ENCODE measurements around the gene FOCAD.

FOCAD gene

DNA sequence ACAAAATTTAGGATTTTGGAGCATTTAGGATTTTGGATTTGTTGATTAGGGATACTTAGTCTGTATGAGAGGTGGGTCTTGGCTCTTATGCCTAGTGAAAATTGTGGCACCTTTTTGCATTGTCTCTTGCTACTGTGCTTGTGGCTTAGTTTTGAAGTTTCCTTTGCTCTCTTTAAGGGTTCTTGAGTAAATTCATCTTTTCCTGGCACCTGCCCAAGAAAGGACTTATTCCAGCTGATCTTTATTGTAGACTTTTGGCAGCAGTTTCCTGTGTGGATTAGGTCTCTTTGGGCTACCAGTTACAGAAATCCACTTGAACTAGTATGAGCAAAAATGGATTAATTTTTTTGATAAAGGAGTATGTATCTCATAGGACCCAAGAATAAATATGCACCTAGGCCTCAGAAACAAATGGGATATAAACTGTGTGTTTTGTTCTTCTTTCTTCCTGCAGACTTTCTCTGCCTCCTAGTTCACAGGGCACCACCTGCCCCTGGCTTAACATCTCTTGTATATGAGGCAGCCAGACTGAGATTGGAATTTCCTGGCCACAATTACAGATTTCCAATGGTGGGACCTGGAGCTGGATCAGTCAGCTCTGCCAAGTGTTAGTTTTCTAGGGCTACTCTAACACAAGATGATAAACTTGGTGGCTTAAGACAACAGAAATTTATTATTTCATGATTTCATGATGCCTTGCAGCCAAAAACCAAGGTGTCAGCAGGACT lies 44.6 kb downstream of the FOCAD start:
- no peak for DNase-seq
- intact Hi-C loops (cut with DNase I) = no loop called here

DNA sequence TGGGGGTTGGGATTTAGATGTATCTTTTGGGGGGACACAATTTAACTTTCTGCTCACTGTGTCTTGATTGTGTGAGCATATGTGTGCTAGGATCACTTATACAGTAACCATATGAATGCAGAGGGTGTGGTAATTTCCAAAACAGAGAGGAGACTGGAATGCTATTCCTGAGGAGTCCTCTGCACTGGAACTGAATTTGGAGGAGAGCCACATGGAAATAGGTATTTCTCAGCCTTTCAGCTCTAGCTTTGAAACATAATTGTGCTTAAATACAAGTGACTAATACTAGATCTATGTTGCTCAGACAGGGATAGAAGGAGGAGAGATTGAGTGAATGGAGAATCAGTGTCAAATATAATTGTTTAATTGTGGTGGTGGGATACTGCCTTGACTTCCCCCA lies 45.5 kb downstream of the FOCAD start:
- no peak for DNase-seq
- intact Hi-C loops (cut with DNase I) = no loop called here

DNA sequence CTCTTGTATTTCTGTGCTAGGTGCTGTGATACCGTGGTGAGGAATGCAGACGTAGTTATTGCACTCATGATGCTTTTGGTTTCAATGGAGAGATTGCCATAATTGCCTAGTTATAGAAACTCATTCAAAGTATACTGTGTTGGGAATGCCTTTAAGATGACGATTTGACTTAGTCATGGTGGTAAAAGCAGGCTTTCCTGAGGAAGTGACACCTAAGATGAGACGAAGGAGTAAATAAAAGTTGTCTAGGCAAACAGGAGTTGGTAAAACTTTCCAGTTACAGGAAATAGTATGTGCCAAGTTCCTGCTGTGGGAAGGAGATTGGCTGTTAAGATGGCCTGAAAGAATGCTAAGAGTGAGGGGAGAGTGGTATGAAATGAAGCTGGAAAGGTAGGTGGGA lies 48.1 kb downstream of the FOCAD start:
- no peak for DNase-seq
- intact Hi-C loops (cut with DNase I) = no loop called here

DNA sequence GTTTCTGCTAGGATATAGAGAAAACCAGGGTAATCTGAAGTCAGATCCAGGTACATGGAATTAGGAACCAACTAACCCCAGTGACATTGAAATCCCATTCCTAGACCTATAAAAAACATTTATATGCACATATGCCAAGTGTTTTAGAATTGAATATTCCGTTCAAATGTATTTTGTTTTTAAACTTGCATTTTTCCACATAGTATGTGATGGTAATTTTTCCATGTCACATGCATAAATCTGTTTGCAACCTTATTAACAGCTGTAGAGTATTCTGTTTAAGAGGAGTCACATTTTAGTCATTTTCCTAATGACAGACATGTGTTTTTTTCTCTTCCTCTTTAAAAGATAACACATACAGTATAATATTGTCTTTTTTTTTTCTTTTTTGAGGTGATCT lies 50.2 kb downstream of the FOCAD start:
- intact Hi-C loops (cut with DNase I) = no loop called here
- no peak for DNase-seq

DNA sequence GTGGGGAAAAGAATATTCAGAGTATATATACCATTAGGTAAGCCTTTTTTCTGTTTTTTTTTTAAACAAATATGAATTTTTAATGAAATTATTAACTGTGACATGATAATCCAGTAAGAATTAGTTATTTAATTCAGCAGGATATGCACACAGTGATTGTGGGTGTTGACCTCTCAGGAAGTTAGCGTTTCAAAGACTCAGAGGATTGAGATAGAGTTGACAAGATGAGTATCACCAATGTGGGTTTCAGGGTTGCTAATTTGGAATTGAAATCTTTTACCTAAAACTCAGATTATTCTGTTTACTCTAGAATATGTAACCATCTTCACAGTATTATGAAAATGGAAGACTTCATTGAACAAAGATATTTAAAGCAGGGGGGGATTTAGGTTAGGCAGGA lies 56.2 kb downstream of the FOCAD start:
- intact Hi-C loops (cut with DNase I) = no loop called here
- no peak for DNase-seq

DNA sequence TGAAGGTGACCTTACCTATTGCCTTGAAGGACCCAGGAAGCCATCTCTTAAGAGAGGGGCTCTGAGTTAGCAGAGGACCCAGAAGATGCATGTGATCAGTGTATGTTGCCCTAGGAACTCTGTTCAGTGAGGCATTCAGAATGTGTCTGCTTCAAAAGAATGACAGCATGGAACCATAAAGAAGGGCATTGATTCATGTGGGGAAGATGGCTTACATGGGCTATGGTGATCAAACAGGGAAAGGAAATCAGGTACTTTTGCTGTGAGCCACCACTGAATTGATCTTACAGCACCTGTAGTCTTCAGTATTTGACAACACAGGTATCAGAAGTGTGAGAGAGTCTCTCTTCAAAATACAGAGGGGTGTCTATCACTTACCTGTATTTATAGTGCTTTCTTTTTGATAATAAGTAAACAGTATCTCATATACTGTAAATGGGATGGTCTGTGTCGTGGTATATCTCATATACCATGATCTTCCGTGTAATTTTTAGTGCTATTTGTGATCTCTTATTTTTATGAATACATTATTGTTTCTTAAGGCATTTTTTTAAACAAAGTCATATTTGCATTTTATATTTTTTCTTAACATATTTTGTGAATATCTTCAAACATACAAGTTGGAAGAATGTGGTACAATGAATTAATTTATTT lies 57.0 kb downstream of the FOCAD start:
- no peak for DNase-seq
- intact Hi-C loops (cut with DNase I) = no loop called here

DNA sequence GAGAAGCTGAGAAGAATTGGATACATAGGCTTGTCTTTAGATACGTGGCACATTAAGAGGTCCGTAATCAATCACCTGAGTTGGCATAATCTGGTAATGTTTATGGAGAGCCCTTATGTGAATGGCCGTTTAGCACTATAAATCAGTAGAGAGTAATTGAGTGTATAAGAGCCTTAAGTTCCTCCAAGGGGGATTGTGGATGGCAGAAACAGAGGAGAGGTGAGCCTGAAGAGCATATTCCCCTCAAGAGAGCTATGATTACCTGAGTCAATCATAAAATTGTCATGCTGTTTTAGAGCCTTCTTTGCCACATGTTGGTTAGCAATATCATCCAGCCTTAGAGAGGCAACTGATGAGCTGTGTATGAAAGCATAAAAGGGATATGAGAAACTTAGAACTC lies 58.8 kb downstream of the FOCAD start:
- no peak for DNase-seq
- intact Hi-C loops (cut with DNase I) = no loop called here

DNA sequence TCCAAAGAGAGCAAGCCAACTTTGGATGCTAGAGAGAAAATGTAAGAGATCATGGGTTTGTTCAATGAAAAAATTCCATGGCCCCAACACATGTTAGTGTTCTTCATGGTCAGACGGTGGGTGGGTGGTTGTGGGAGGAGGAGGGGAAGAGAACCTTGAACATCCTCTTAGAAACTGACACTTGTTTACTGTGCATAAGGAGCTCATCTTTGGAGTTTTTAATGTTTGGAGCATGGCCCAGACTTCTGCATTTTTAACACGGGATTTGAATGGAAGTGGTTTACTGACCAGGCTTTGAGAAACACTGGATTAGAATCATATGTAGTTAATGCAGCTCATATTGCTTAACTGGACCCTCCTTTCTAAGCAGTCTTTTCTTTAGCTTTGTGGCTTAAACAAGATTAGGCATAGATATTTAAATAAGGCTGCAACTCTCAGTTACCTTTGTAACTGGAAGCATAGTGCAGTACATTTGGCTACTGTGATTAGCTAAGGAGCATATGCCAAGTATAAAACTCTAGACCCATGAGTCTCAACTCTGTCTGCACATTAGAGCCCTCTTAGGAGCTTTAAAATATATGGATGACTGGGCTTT lies 60.1 kb downstream of the FOCAD start:
- intact Hi-C loops (cut with DNase I) = no loop called here
- DNase-seq = peak in 3 of 10 donors; percentile 11 to 19 (median 12)

DNA sequence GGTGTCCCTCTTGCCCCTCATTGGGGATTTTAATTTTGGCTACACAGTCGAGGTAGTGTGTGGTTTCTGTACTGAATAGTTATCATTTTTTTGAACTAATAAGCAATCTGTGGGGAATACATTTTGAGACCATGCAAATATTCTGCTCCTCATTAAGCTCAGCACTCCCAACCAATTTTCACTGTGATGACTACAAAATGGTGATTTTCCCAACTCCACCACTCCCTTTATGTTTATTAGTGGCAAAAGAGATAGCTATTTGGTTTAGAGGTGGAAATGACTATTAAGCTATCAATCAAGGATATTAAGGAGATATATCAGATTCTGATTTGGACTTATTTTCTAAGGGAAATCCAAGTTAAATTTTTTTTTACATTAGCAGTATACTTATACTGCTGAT lies 62.9 kb downstream of the FOCAD start:
- intact Hi-C loops (cut with DNase I) = no loop called here
- no peak for DNase-seq

DNA sequence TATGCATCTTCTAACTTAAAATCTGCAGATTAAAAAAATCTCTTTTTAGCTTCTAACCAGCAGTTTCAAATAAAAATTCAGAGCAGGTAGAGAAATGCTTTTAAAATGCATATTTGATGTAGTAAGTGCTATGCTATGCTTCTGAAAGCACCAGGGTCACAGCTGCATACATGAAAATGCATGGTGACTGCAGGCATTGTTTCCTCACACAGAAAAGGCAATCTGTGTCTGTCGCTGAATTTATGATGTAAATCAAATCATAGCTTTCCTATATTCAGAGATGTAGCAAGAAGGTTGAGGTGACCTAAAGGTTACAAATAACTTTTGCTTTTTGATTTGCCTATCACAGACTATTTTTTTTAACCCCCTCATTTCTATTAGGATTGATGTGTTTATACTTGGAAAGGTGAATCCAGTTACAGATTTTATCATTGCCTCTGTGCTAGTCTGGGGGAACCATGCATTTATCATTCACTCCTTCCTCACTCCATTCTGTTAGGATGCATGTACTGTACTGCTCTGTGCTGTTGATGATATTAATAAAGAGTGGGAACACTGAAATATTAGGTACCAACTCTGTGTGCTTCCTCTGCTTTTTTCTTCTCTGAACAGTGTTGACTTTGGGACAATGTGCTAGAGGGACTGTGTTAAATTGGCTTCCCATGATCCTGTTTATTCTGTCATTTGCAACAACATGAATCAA lies 65.6 kb downstream of the FOCAD start:
- no peak for DNase-seq
- intact Hi-C loops (cut with DNase I) = no loop called here

DNA sequence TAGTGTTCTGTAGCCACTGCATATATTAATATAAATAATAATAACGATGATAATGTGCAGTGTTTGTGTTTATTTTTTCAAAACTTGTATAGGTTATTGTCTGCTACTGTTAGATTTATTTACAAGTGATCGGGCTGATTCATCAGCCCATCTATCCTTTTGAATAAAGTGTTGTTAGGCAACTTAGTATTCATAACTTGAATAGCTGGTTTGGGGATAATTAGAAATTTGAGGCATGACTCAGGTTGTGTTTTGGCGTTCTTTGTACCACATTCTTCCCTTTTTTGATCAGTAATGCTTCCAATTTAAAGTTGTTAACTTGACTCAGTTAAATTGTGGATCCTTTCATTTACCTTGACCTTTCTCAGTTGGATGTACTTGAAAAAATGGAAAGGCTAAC lies 69.7 kb downstream of the FOCAD start:
- intact Hi-C loops (cut with DNase I) = no loop called here
- no peak for DNase-seq

DNA sequence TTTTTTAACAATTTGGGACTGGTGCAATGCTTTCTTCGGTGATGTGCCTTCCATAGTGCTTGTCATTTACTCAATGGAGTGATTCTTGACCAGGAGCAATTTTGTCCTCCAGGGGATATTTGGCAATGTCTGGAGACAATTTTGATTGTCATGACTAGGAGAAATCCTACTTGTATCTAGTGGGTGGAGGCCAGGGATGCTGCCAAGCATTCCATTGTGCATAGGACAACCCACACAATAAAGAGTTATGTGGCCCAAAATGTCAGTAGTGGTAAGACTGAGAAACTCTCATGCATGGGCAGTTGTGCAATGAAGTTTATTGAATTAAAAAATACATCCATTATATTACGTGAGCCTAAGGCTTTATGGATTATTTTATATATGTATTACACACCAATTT lies 70.5 kb downstream of the FOCAD start:
- intact Hi-C loops (cut with DNase I) = no loop called here
- no peak for DNase-seq

DNA sequence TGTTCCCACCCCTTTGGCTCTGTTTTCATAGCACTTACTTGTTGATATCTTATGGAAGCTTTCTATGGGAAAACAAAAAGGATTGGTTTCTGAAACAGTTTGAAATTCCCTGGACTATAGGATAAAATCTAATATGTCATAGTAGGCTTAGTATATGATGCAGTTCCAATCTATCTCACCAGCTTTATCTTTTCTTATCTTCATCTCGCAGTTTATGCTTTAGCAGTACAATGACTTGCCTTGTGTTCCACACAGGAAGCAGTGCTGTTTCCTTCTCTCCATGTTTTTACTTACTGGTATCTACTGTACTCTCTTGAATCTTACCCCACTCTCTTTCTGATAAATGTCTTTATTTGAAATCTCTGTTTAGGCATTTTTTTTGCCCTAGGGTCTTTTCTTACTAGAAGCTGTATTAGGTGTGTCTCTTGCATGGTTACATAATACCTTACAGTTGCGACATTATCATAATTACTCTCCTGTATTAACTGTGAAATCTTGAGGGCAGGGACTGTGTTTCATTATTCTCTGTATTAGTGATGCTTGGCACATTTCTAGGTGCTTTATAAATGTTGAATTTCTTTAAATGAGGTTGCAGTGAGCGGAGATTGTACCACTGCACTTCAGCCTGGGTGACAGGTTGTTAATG lies 76.3 kb downstream of the FOCAD start:
- no peak for DNase-seq
- intact Hi-C loops (cut with DNase I) = no loop called here

DNA sequence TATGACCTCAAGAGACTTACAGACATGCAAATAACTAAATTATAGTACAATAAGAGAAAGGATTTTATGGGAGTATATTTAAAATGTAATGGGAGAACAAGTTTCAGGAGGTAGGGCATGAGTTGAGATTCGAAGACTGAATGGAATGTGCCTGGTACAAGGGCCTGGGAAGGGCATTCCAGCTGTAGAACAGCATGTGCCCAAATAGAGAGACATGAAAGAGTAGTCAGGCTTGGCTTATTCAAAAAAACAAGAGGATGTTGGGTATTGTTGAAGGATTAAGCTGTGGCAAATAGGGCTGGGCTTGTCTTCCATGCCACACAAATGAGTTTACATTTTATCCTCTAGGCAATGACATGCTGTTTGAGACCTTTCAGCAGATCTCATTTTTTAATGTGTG lies 86.9 kb downstream of the FOCAD start:
- intact Hi-C loops (cut with DNase I) = no loop called here
- DNase-seq = no peak

DNA sequence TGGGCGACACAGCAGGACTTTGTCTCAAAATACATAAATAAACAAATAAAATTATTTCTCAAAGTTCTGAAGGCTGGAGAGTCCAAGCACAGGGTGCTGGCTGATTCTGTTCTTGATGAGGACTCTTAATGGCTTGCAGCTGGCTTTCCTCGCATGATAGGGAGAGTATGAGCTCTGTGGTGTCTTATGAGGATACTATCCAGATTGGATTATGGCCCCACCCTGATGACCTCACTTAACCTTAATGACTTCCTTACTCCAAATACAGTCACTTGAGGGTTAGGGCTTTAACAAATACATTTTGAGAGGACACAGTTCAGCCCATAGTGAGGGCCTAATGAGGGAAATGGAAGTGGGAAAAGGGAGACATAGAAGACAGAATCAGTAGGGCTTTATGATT lies 87.7 kb downstream of the FOCAD start:
- DNase-seq = no peak
- intact Hi-C loops (cut with DNase I) = no loop called here

DNA sequence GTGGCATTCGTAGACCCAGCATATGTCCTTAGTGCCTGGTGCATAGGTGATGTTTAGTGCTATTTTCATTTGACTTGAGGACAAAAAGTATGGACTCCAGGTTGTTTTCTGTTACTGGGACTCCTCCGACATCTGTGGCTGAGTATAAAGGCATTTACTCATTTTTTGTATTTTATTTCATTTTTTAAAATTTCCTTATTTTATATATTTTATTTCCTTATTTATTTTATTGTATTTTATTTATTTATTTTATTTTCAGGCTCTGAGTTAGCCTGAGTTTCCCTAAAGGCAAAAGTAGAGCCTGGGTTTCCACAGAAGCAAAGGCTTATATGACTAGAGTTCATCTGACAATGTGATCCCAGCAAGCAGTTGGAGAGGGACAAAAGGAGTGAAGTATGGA lies 91.6 kb downstream of the FOCAD start:
- no peak for DNase-seq
- intact Hi-C loops (cut with DNase I) = no loop called here

DNA sequence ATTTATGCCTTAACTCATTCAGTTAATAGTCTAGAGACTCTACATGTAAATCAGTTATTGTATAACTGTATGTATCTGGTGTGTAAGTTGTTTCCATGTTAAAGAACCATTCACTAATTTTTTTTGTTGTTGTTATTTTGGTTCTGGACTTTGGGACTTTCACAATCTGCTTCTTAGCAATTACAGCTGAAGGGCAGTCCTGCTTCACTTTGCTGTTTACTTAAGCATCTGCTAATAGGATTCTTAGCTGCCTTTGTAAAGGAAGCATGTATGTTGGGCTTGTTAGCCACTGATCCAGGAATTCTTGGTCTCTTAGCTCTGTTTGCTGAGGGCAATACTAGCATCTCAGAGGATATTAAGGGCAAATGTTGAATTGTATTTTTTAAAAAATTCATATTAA lies 97.0 kb downstream of the FOCAD start:
- no peak for DNase-seq

DNA sequence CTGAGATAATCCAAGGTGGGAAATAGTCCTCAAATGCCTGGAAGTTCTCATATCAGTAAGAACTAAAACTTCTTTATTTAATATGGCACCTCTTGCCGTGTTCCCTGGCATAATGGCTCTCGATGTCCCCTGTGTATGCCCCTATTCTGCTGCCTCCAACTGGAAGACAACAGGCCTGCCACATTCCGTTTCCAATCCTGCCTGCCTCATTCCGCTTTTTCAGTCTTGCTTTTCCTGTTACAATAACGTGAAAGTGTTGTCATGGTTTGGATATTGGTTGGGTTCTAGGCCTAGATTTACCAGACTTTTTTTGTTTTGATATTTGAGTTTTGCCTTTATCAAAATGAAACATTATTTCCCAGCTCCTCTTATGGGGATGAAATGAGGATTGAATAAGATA lies 98.2 kb downstream of the FOCAD start:
- intact Hi-C loops (cut with DNase I) = no loop called here
- no peak for DNase-seq

More for the DNA sequence above, 97.0 kb downstream of the FOCAD start:
- intact Hi-C loops (cut with DNase I) = no loop called here

DNA sequence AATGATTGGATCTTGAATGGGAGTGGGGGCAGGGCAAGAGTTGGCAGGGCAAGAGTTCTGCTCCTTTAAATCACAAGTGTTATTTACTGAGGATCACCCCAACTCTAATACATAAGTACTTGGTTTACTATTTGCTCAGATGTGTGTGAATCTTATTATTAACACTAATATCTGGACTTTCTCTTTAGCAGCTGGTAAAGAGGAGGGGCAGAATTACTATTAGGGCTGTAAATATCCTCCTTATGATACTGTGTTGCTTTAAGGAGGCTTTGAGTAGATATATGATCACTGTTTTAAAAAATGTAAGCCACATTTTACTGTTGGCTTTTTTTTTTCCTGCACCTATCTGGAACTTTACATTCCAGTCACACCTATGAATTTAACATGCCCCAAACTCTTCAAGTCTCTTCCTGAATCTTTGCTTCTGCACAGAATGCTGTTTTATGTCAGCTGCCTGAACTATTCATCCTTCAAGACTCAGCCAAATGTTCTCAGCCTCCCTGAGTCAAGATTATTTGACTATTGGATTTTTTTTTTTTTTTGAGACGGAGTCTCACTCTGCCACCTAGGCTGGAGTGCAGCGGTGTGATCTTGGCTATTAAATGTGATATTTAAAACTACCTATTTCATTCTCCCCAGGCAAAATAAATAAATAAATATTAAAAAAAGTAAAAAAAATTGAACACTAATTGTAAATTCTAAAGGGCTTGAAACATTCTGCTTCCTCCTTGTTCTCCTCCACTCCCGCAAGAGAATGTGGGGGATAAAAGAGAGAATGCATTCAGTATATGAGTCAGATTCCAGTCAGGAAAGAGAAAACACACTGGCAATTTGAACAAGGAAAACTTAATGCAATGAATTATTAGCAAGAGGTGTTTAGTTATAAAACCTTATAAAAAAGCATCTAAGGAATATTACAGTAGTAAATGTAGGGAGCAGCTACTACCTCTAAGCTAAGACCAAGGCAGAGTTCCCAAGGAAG lies 99.3 kb downstream of the FOCAD start:
- DNase-seq = no peak
- intact Hi-C loops (cut with DNase I) = no loop called here

DNA sequence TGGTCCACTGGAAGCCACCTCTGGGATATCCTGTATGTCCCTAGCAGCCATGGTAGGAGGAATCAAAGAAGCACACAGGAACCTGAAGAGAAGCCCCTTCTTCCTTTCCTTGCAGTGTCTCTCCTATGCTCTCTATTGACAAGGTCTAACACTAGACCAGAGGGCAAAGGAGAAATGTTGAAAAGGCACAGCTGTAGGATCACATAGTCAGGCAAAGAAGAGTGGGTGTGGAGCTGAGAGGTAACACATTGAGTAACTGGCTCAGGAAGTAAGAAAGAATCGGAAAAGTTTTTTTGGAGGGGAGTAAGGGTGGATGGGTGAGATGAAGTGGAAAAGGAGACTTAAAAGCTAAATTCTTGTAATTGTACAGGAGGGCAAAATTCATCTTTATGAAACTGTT lies 100.1 kb downstream of the FOCAD start:
- no peak for DNase-seq
- intact Hi-C loops (cut with DNase I) = no loop called here
